A673 (cell line): ENCODE measurements around the gene RASAL2.

Source experiments
- CTCF ChIP-seq: fragments of 300-800, 200-600 bp; sonication (generic); conservative IDR thresholded peaks from 2 replicates; pipeline ENCODE4 v1.5.1; 2017; ENCODE audit warnings: low read depth, mild to moderate bottlenecking, antibody characterized with exemption, low read length, moderate library complexity, mixed read lengths
- EZH2 ChIP-seq: fragments of 200-600 bp; sonication (generic); IDR thresholded peaks from 2 replicates; pipeline ENCODE4 v1.6.1; 2017; ENCODE audit warnings: borderline replicate concordance, low read depth, mild to moderate bottlenecking, mixed read lengths, antibody characterized with exemption, low read length; ENCODE audit not compliant: poor library complexity, severe bottlenecking

DNA sequence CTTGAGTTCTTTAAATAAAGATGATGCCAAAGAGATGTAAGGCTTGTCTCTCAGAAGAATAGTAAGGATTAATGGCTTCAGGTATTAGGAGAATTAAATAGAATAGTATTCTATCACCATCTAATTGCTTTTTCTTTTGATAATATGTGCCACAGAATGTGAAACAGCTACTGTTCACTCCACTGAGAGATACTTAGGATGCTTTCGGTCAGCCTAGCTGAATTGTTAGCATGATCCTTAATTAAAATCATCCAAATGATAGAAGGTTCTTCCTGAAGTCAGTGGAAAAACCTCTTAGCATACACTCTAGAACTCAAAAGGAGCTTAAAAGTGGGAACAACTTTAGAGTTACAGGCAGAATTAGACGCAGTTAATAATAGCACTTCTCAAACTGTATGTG lies 97.0 kb downstream of the RASAL2 start:
- TF ChIP-seq CTCF (no peak), EZH2 (no peak)
